HL-60 (cell line): ENCODE measurements around the gene SLC25A44.

Source experiments
- DNase-seq, 2 experiments: peaks; one replicate each; pipeline ENCODE4 v3.0.0-alpha.2; 2010 to 2020; ENCODE audit warnings: low read depth in 1 of 2, low spot score in 1 of 2
- H3K27ac ChIP-seq: fragments of 250-450 bp; sonication (Bioruptor Pico); replicated peaks from 2 replicates; pipeline ENCODE4 v1.5.1; 2020; ENCODE audit warnings: mild to moderate bottlenecking, moderate library complexity
- H3K27me3 ChIP-seq: fragments of 250-450 bp; sonication (Bioruptor Pico); 2 replicates; pipeline ENCODE4 v1.5.1; 2021; ENCODE audit warnings: mild to moderate bottlenecking, moderate library complexity; ENCODE audit not compliant: insufficient read depth, poor library complexity, severe bottlenecking
- H3K4me3 ChIP-seq: replicated peaks from 2 replicates; pipeline ENCODE4 v1.5.1; 2011; ENCODE audit warnings: mild to moderate bottlenecking, control low read depth, low read length; ENCODE audit not compliant: insufficient read depth
- CTCF ChIP-seq: IDR thresholded peaks from one replicate; pipeline ENCODE4 v1.5.1; 2011; ENCODE audit warnings: low read length, control low read depth, inconsistent platforms; ENCODE audit not compliant: insufficient read depth
- GABPA ChIP-seq: IDR thresholded peaks from 2 replicates; pipeline ENCODE4 v1.6.1; 2012; ENCODE audit warnings: low read depth
- POLR2AphosphoS5 ChIP-seq: IDR thresholded peaks from 2 replicates; pipeline ENCODE4 v1.6.1; 2012; ENCODE audit warnings: low read depth
- REST ChIP-seq: IDR thresholded peaks from 2 replicates; pipeline ENCODE4 v1.6.1; 2012; ENCODE audit warnings: low read depth; ENCODE audit not compliant: insufficient replicate concordance
- SPI1 ChIP-seq: IDR thresholded peaks from 2 replicates; pipeline ENCODE4 v1.6.1; 2012; ENCODE audit warnings: low read depth, mild to moderate bottlenecking, borderline replicate concordance

SLC25A44 gene

GRCh38 chr1:156244712-156245111 is 50.8 kb downstream of the SLC25A44 start:
- Histone ChIP-seq H3K27ac (no peak overlapping the region), H3K4me3 (no peak overlapping the region), H3K27me3 (no peaks in the 10 kb centered on the region)
- no peak for DNase-seq
- TF ChIP-seq CTCF, result no peak
- TF ChIP-seq POLR2AphosphoS5, result no peak
- no peak for TF ChIP-seq SPI1
- no peak for TF ChIP-seq REST
- no peak for TF ChIP-seq GABPA

- H3K4me3 ChIP-seq, result peak overlapping the region; percentile 21
- TF ChIP-seq POLR2AphosphoS5 (peak; percentile 49), REST (no peak), GABPA (no peak), SPI1 (no peak), CTCF (no peak)
- H3K27me3 ChIP-seq, result no peaks in the 10 kb centered on the region
- peak; percentile 39 to 53 for DNase-seq
- no peak overlapping the region for H3K27ac ChIP-seq
Observed at GRCh38 chr1:156245451-156246232, 51.7 kb downstream of the SLC25A44 start.

GRCh38 chr1:156246241-156246780 is 52.4 kb downstream of the SLC25A44 start:
- no peak overlapping the region for H3K4me3 ChIP-seq

More at GRCh38 chr1:156246241-156246780, 52.4 kb downstream of the SLC25A44 start:
- DNase-seq, result no peak
- Histone ChIP-seq H3K27me3 (no peaks in the 10 kb centered on the region), H3K27ac (no peak overlapping the region)
- TF ChIP-seq POLR2AphosphoS5 (no peak), GABPA (no peak), CTCF (no peak), REST (no peak), SPI1 (no peak)
